ENCODE measurements around the gene SLC22A23. TPM values are rescaled to one million over a fixed set of nuclear protein-coding genes. Genes with fewer than 3 reads are reported as not detected.

The SLC22A23 gene
- total and polyA plus RNA-seq, 2 of the 4 experiments (the other 2 are of a cell fraction), result 0.72 to 1.6 TPM

DNA sequence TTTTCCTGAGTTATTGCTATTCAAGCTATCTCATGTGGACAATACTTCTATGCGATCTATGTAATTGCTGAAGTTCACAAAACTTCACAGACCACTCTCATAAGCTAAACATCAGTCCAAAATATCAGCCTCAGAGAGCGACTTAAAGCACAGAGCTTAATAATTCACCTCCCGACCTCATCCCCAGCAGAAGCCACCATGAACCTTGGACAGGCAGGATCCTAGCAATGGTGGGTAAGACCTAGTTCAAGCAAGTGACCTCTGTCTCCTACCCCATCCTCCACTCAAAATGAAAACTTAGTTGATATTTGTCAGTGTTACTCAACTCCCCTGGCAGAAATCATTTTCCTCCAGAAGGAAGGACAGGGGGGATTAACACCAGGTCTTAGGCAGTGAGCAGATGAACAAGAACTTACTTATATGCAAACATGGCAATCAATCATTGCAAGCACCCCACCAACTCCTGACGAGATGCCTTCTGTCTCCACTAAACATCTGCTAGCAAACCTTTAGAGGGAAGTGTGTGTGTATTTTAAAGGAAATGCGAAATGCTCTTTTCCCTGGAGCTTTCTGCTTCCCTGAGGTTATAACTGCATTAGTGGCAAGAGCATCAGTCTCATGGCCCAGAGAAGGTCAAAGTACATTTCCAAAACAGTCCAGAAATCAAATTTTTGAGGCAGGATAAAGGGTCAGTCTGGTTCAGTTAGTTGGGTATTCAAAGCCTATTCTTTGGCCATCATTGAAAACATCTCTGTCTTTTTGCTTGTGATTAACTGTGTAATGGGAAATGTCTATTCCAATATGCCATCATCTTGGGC, 90.0 kb downstream of the SLC22A23 start:
- no TSS peak for BruUV-seq (replicated peaks)
- TF ChIP-seq CEBPB (IDR thresholded peaks at IDR 0.05; ENCODE audit: low read depth, low read length), result no peak
- no peak for TF ChIP-seq BHLHE40 (IDR thresholded peaks at IDR 0.05; ENCODE audit: low read depth, low read length)
- TF ChIP-seq MAFK (IDR thresholded peaks at IDR 0.05; ENCODE audit: low read depth, low read length), result no peak
- no peak for TF ChIP-seq RCOR1 (IDR thresholded peaks at IDR 0.05; ENCODE audit: insufficient replicate concordance, low read length)
- TF ChIP-seq FOS (IDR thresholded peaks at IDR 0.05; ENCODE audit: low read depth, low read length), result no peak
- no peak for TF ChIP-seq SMC3 (IDR thresholded peaks at IDR 0.05; ENCODE audit: low read depth, low read length)
- no peak for TF ChIP-seq MAZ (IDR thresholded peaks at IDR 0.05; ENCODE audit: borderline replicate concordance, low read depth, low read length)
- no peak for TF ChIP-seq CHD1 (IDR thresholded peaks at IDR 0.05; ENCODE audit: low read depth, low read length)
- TF ChIP-seq MXI1 (IDR thresholded peaks at IDR 0.05; ENCODE audit: borderline replicate concordance, low read depth, low read length), result no peak
- TF ChIP-seq NFE2L2 (IDR thresholded peaks at IDR 0.05; ENCODE audit: low read depth, low read length), result no peak
- TF ChIP-seq RAD21 (IDR thresholded peaks at IDR 0.05; ENCODE audit: low read length), result no peak
- no peak for TF ChIP-seq RFX5 (IDR thresholded peaks at IDR 0.05; ENCODE audit: low read depth, low read length)
- TF ChIP-seq, protein P1, sequence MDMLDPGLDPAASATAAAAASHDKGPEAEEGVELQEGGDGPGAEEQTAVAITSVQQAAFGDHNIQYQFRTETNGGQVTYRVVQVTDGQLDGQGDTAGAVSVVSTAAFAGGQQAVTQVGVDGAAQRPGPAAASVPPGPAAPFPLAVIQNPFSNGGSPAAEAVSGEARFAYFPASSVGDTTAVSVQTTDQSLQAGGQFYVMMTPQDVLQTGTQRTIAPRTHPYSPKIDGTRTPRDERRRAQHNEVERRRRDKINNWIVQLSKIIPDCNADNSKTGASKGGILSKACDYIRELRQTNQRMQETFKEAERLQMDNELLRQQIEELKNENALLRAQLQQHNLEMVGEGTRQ (IDR thresholded peaks at IDR 0.05; ENCODE audit: low read depth, low read length), result no peak
- TF ChIP-seq, protein P2, sequence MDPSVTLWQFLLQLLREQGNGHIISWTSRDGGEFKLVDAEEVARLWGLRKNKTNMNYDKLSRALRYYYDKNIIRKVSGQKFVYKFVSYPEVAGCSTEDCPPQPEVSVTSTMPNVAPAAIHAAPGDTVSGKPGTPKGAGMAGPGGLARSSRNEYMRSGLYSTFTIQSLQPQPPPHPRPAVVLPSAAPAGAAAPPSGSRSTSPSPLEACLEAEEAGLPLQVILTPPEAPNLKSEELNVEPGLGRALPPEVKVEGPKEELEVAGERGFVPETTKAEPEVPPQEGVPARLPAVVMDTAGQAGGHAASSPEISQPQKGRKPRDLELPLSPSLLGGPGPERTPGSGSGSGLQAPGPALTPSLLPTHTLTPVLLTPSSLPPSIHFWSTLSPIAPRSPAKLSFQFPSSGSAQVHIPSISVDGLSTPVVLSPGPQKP (IDR thresholded peaks at IDR 0.05; ENCODE audit: borderline replicate concordance, low read depth, low read length), result no peak
- TF ChIP-seq POLR2A (IDR thresholded peaks at IDR 0.05; ENCODE audit: low read depth, low read length), result no peak
- TF ChIP-seq, protein P3, sequence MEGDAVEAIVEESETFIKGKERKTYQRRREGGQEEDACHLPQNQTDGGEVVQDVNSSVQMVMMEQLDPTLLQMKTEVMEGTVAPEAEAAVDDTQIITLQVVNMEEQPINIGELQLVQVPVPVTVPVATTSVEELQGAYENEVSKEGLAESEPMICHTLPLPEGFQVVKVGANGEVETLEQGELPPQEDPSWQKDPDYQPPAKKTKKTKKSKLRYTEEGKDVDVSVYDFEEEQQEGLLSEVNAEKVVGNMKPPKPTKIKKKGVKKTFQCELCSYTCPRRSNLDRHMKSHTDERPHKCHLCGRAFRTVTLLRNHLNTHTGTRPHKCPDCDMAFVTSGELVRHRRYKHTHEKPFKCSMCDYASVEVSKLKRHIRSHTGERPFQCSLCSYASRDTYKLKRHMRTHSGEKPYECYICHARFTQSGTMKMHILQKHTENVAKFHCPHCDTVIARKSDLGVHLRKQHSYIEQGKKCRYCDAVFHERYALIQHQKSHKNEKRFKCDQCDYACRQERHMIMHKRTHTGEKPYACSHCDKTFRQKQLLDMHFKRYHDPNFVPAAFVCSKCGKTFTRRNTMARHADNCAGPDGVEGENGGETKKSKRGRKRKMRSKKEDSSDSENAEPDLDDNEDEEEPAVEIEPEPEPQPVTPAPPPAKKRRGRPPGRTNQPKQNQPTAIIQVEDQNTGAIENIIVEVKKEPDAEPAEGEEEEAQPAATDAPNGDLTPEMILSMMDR (conservative IDR thresholded peaks at IDR 0.05; ENCODE audit: low read depth, low read length), result no peak
- no peak overlapping the region for H3K23ac ChIP-seq (ENCODE audit: low read depth, low read length)
- no peak overlapping the region for H3K4me2 ChIP-seq (ENCODE audit: low read depth, low read length)
- whole genome bisulfite sequencing, 2 experiments (ENCODE audit: extremely low coverage in 2 of 2, insufficient read length in 1 of 2), result 68% methylated on average over 2 of the region's 5 CpGs; no CpG with 5 or more reads in 1 of the 2 experiments
- peaks cover 2% of the 10 kb centered on the region; the same call in 1 of the 2 replicates for H3K9me1 ChIP-seq (ENCODE audit: insufficient read depth, low read length)
- H4K5ac ChIP-seq (ENCODE audit: low read depth, low read length), result no peak overlapping the region
- ATAC-seq (ENCODE audit: low read depth), result no peak
- H4K91ac ChIP-seq (ENCODE audit: insufficient read depth, low read depth, low read length), result no peak overlapping the region
- H2BK120ac ChIP-seq (ENCODE audit: low read depth, low read length), result no peak overlapping the region
- H3K4me3 ChIP-seq (ENCODE audit: insufficient read depth, low read depth, low read length), result no peak overlapping the region
- no peaks in the 10 kb centered on the region for H3K9me3 ChIP-seq (ENCODE audit: control insufficient read depth, insufficient read depth, low read length)
- H2AFZ ChIP-seq (replicated peaks; ENCODE audit: low read length, poor library complexity), result no peak overlapping the region
- peaks cover 35% of the 10 kb centered on the region for H3K27me3 ChIP-seq (ENCODE audit: control insufficient read depth, insufficient read depth, low read length)
- no peak overlapping the region for H2BK20ac ChIP-seq (ENCODE audit: low read depth, low read length)
- ChIA-PET CTCF (no interaction called here), POLR2A (ENCODE audit: unreplicated experiment) (no interaction called here)
- H3K14ac ChIP-seq (replicated peaks; ENCODE audit: low read depth, low read length), result no peak overlapping the region
- H2BK15ac ChIP-seq (ENCODE audit: low read depth, low read length), result no peak overlapping the region
- in situ Hi-C loops (cut with MboI; ENCODE audit: low sequenced_read_pairs) (no loop called here), dilution Hi-C loops (cut with HindIII; ENCODE audit: low sequenced_read_pairs, unreplicated experiment) (no loop called here), intact Hi-C loops (cut with micrococcal nuclease) (no loop called here)
- no peaks in the 10 kb centered on the region for H3K79me1 ChIP-seq (ENCODE audit: low read depth in 1 of 2, low read length in 2 of 2)
- DNase-seq, result no peak
- no peaks in the 10 kb centered on the region for H3K4me1 ChIP-seq (ENCODE audit: control insufficient read depth, insufficient read depth, low read length)
- H2AK9ac ChIP-seq (replicated peaks; ENCODE audit: low read depth, low read length, poor library complexity), result no peak overlapping the region
- no peak overlapping the region for H2AK5ac ChIP-seq (ENCODE audit: low read depth, low read length)
- H2BK5ac ChIP-seq (ENCODE audit: low read depth, low read length, poor library complexity, severe bottlenecking), result no peak overlapping the region
- H3K27ac ChIP-seq (ENCODE audit: insufficient read depth, low read length), result no peak overlapping the region
- H3K56ac ChIP-seq (ENCODE audit: extremely low read depth, insufficient read depth, low read length), result no peak overlapping the region
- no peaks in the 10 kb centered on the region for H3K36me3 ChIP-seq (ENCODE audit: control insufficient read depth, insufficient read depth, low read length)
- H3K4ac ChIP-seq (ENCODE audit: low read depth, low read length), result no peak overlapping the region
- H3K18ac ChIP-seq (ENCODE audit: low read depth, low read length), result no peak overlapping the region
- H3K9ac ChIP-seq (ENCODE audit: low read depth, low read length), result no peak overlapping the region
- no peak overlapping the region for H4K8ac ChIP-seq (ENCODE audit: low read depth in 2 of 2, low read length in 2 of 2)
- H4K20me1 ChIP-seq (ENCODE audit: insufficient read depth, low read length), result no peaks in the 10 kb centered on the region
